K562 (cell line): Measurements from ENCODE around the gene COPS8. TPM values are rescaled to one million over a fixed set of nuclear protein-coding genes. Genes with fewer than 3 reads are reported as not detected.

Experiments
- BHLHE40 ChIP-seq: IDR thresholded peaks from 2 replicates; pipeline ENCODE4 v1.6.1; 2011; ENCODE audit warnings: low read length, improper control_type of control experiment
- CCNT2 ChIP-seq: IDR thresholded peaks from 2 replicates; pipeline ENCODE4 v1.6.1; 2011; ENCODE audit warnings: borderline replicate concordance, low read depth, mild to moderate bottlenecking, moderate library complexity, mixed read lengths, low read length; ENCODE audit not compliant: insufficient read length; ENCODE audit errors: extremely low read depth
- DACH1 ChIP-seq: fragments of 450-650 bp; IDR thresholded peaks from 2 replicates; pipeline ENCODE4 v1.6.1; 2018; ENCODE audit not compliant: partially characterized antibody
- EP300 ChIP-seq: IDR thresholded peaks from 2 replicates; pipeline ENCODE4 v1.6.1; 2012; ENCODE audit warnings: low read length, improper control_type of control experiment
- FOXP1 ChIP-seq: sonication (generic); formaldehyde crosslinking; IDR thresholded peaks from 2 replicates; pipeline ENCODE4 v1.8.0; 2022; ENCODE audit warnings: mild to moderate bottlenecking, missing genetic modification reagents
- MXI1 ChIP-seq: IDR thresholded peaks from 2 replicates; pipeline ENCODE4 v1.6.1; 2011; ENCODE audit warnings: low read depth, mild to moderate bottlenecking, improper control_type of control experiment, low read length
- NCOR1 ChIP-seq: fragments of 450-650 bp; IDR thresholded peaks from 2 replicates; pipeline ENCODE4 v1.6.1; 2016; ENCODE audit warnings: mild to moderate bottlenecking, moderate library complexity
- NR2C1 ChIP-seq, 2 experiments: fragments of 450-650 bp; IDR thresholded peaks; 2 replicates each; pipeline ENCODE4 v1.6.1; 2017; ENCODE audit warnings: mild to moderate bottlenecking in 2 of 2, antibody characterized with exemption in 1 of 2, inconsistent platforms in 1 of 2, missing compliant biosample characterization in 1 of 2, missing genetic modification characterization in 1 of 2
- TAF9B ChIP-seq: fragments of 450-650 bp; IDR thresholded peaks from 2 replicates; pipeline ENCODE4 v1.6.1; 2018; ENCODE audit warnings: mild to moderate bottlenecking; ENCODE audit not compliant: partially characterized antibody
- TBP ChIP-seq: optimal IDR thresholded peaks from 2 replicates; pipeline ENCODE3; 2011; ENCODE audit warnings: low read depth, low read length, improper control_type of control experiment
- THRAP3 ChIP-seq: fragments of 450-650 bp; IDR thresholded peaks from 2 replicates; pipeline ENCODE4 v1.6.1; 2016; ENCODE audit warnings: mild to moderate bottlenecking, inconsistent platforms, borderline replicate concordance
- YY1 ChIP-seq, 3 experiments: IDR thresholded peaks; 2 replicates each; pipeline ENCODE4 v1.6.1; 2011; ENCODE audit warnings: low read length in 2 of 3, mild to moderate bottlenecking in 2 of 3, moderate library complexity in 2 of 3, borderline replicate concordance in 1 of 3, control low read depth in 1 of 3, low read depth in 1 of 3; ENCODE audit not compliant: insufficient read depth in 3 of 3, insufficient replicate concordance in 2 of 3, control insufficient read depth in 1 of 3, insufficient read length in 1 of 3; ENCODE audit errors: extremely low read depth in 1 of 3
- ZNF197 ChIP-seq: fragments of 200-800 bp; sonication (Bioruptor generic); IDR thresholded peaks from 2 replicates; pipeline ENCODE4 v1.6.1; 2016; ENCODE audit warnings: low read depth, missing genetic modification characterization, missing compliant biosample characterization
- ZNF436 ChIP-seq: fragments of 250-450, 450-650 bp; sonication (Bioruptor Pico); formaldehyde crosslinking; IDR thresholded peaks from 2 replicates; pipeline ENCODE4 v1.7.0; 2020; ENCODE audit warnings: mild to moderate bottlenecking
- ZNF551 ChIP-seq: fragments of 250-450 bp; sonication (Bioruptor Pico); IDR thresholded peaks from 2 replicates; pipeline ENCODE4 v1.5.0; 2021; ENCODE audit warnings: mild to moderate bottlenecking, moderate library complexity
- ZZZ3 ChIP-seq: fragments of 450-650 bp; IDR thresholded peaks from 2 replicates; pipeline ENCODE4 v1.6.1; 2016; ENCODE audit warnings: antibody characterized with exemption, mild to moderate bottlenecking, moderate library complexity
- polyA plus RNA-seq, 8 experiments: library from polyadenylated mRNA; depleted of rRNA in 4 of 8; stranded (reverse) in 5 of 8; unstranded in 3 of 8; fragments of >200 nt; fragmentation: Nextera tagmentation in 2 of 8; fragmentation: Illumina TruSeq in 1 of 8; extraction: Ambion mirVana in 2 of 8; extraction: Trizol in 1 of 8; gene quantifications; 2 replicates each; pipeline versions ENCODE4 v1.2.1 to v1.2.3, GENCODE V29; 2011 to 2014; ENCODE audit warnings: inconsistent platforms in 1 of 8, missing spikeins in 1 of 8
- total RNA-seq, 7 experiments: library from RNA; depleted of rRNA in 6 of 7; stranded (reverse); fragments of >200 nt in 6 of 7; fragmentation: Illumina TruSeq in 2 of 7; extraction: Trizol in 2 of 7; gene quantifications; 2 replicates each; pipeline versions ENCODE4 v1.2.1 to v1.2.3, GENCODE V29; 2011 to 2021; ENCODE audit warnings: low replicate concordance in 1 of 7
- TF ChIP-seq, protein P1 (sequence below): sonication (generic); formaldehyde crosslinking; IDR thresholded peaks from 2 replicates; pipeline ENCODE4 v1.8.1; 2023; ENCODE audit warnings: mild to moderate bottlenecking, missing genetic modification reagents
- TF ChIP-seq, protein P2 (sequence below): fragments of 250-450 bp; sonication (Bioruptor Pico); IDR thresholded peaks from 2 replicates; pipeline ENCODE4 v1.4.0; 2020; ENCODE audit warnings: mild to moderate bottlenecking
- TF ChIP-seq, protein P3 (sequence below): sonication (generic); formaldehyde crosslinking; IDR thresholded peaks from 2 replicates; pipeline ENCODE4 v1.8.0; 2022; ENCODE audit warnings: missing genetic modification reagents, mild to moderate bottlenecking, moderate library complexity, borderline replicate concordance
- TF ChIP-seq, protein P4 (sequence below): fragments of 450-650 bp; conservative IDR thresholded peaks from 2 replicates; pipeline ENCODE4 v1.6.1; 2016; ENCODE audit warnings: missing genetic modification characterization, low read depth, mild to moderate bottlenecking, missing compliant biosample characterization, moderate library complexity

COPS8 gene
- total and polyA plus RNA-seq, 9 of the 15 experiments (the other 6 are each of a cell fraction or from before 2014, with no cell fraction given), result 28.2 to 97.3 (median 58.9) TPM

DNA sequence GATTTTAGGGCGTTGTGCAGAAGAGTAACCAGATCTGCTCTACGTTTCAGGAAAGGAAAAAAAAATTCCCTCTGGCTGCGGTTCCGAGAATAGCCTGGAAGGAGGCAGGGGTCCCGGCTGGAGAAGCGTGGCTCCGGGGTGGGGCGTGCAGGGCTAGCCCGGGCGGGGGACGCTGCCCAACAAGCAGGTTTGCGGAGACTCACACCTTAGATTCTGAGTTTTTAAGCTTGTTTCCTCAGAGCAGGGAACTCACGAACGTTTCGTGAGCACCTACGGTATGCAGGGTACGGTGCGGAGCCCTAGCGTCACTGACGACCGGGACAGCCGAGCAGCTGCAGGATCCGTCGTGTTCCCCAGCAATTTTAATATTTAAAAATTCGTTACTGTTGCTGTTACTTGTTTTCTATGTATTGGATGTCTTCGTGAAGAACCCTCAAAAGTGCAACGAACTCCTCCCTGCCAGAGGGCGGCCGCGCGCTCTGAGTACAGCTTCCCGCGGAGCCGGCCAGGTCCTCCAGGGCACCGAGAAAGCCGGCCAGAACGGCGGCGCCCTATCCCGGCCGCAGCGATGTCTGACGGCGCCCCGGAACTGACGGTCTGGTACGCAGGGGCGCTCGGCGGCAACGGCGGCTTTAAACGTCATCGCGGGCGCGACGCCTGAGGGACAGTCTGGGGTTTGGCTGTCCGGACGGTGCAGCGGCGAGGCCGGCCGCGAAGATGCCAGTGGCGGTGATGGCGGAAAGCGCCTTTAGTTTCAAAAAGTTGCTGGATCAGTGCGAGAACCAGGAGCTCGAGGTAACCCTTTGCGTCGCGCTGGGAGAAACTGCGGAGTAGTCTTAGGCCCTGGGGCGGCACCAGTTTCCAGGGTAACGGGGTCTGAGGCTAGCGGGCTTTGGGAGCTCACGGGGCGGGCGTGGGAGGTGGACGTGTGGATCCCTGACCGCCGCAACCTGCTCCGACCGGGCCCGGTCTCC lies at the start of gene COPS8 (continued):
- TF ChIP-seq TAF9B (peak; percentile 65), ZZZ3 (no peak), EP300 (peak; percentile 50), YY1 (IDR thresholded peaks at IDR 0.05; ENCODE audit: borderline replicate concordance in 1 of 3, control insufficient read depth in 1 of 3, extremely low read depth in 1 of 3, insufficient read depth in 3 of 3, insufficient read length in 1 of 3, insufficient replicate concordance in 2 of 3, low read depth in 1 of 3, low read length in 2 of 3) (peak in 2 of 3 experiments; percentile 64 to 73), ZNF197 (CRISPR knock-in tag) (no peak), DACH1 (no peak), BHLHE40 (0 out of 2 replicates have a peak, but pooled peaks have one; percentile 19), CCNT2 (peak; percentile 33), THRAP3 (no peak), NR2C1 (IDR thresholded peaks at IDR 0.05) (no peak), NR2C1 (tag; IDR thresholded peaks at IDR 0.05) (0 out of 2 replicates have a peak, but pooled peaks have one; percentile 27), NCOR1 (peak; percentile 54; the same call in 1 of the 2 replicates), ZNF436 (CRISPR knock-in tag) (no peak), TBP (peak; percentile 71), ZNF551 (CRISPR knock-in tag) (no peak), MXI1 (no peak), FOXP1 (CRISPR knock-in tag) (peak; percentile 73; the same call in 1 of the 2 replicates)
- TF ChIP-seq, protein P1, sequence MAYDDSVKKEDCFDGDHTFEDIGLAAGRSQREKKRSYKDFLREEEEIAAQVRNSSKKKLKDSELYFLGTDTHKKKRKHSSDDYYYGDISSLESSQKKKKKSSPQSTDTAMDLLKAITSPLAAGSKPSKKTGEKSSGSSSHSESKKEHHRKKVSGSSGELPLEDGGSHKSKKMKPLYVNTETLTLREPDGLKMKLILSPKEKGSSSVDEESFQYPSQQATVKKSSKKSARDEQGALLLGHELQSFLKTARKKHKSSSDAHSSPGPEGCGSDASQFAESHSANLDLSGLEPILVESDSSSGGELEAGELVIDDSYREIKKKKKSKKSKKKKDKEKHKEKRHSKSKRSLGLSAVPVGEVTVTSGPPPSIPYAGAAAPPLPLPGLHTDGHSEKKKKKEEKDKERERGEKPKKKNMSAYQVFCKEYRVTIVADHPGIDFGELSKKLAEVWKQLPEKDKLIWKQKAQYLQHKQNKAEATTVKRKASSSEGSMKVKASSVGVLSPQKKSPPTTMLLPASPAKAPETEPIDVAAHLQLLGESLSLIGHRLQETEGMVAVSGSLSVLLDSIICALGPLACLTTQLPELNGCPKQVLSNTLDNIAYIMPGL (CRISPR knock-in tag), result peak; percentile 48; the same call in 1 of the 2 replicates
- TF ChIP-seq, protein P2, sequence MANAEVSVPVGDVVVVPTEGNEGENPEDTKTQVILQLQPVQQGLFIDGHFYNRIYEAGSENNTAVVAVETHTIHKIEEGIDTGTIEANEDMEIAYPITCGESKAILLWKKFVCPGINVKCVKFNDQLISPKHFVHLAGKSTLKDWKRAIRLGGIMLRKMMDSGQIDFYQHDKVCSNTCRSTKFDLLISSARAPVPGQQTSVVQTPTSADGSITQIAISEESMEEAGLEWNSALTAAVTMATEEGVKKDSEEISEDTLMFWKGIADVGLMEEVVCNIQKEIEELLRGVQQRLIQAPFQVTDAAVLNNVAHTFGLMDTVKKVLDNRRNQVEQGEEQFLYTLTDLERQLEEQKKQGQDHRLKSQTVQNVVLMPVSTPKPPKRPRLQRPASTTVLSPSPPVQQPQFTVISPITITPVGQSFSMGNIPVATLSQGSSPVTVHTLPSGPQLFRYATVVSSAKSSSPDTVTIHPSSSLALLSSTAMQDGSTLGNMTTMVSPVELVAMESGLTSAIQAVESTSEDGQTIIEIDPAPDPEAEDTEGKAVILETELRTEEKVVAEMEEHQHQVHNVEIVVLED (CRISPR knock-in tag), result peak; percentile 93
- TF ChIP-seq, protein P3, sequence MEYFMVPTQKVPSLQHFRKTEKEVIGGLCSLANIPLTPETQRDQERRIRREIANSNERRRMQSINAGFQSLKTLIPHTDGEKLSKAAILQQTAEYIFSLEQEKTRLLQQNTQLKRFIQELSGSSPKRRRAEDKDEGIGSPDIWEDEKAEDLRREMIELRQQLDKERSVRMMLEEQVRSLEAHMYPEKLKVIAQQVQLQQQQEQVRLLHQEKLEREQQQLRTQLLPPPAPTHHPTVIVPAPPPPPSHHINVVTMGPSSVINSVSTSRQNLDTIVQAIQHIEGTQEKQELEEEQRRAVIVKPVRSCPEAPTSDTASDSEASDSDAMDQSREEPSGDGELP, result peak; percentile 86
- TF ChIP-seq, protein P4, sequence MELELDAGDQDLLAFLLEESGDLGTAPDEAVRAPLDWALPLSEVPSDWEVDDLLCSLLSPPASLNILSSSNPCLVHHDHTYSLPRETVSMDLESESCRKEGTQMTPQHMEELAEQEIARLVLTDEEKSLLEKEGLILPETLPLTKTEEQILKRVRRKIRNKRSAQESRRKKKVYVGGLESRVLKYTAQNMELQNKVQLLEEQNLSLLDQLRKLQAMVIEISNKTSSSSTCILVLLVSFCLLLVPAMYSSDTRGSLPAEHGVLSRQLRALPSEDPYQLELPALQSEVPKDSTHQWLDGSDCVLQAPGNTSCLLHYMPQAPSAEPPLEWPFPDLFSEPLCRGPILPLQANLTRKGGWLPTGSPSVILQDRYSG (tag), result no peak
